Measurements from ENCODE around the gene UTP3. TPM values are rescaled to one million over a fixed set of nuclear protein-coding genes. Genes with fewer than 3 reads are reported as not detected.

UTP3 gene
- total and polyA plus RNA-seq, 9 of the 15 experiments (the other 6 are each of a cell fraction or from before 2014, with no cell fraction given), result 11.9 to 69.3 (median 34.0) TPM

DNA sequence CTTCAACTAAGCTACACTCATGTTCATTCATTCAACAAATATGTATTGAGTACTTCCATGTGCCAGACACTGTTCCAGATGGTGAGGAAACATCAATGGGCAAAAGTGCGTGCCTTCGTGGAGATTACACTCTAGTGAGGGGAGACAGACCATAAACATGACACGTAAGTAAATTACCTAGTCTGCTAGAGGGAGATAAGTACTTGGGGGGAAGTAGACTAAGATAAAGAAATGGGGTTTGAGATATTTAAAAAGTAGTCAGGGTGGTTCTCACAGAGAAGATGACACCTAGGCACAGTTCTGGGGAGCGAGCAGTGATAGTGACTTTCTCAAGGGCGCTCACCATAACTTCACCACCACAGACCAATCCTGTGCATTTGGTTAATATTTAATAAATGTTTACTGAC, 33.7 kb upstream of the UTP3 start (continued):
- TF ChIP-seq, protein P1, sequence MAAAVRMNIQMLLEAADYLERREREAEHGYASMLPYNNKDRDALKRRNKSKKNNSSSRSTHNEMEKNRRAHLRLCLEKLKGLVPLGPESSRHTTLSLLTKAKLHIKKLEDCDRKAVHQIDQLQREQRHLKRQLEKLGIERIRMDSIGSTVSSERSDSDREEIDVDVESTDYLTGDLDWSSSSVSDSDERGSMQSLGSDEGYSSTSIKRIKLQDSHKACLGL (CRISPR knock-in tag; IDR thresholded peaks at IDR 0.05; ENCODE audit: borderline replicate concordance, poor library complexity, severe bottlenecking), result no peak
- TF ChIP-seq NFATC3 (IDR thresholded peaks at IDR 0.05) (no peak), PHF21A (IDR thresholded peaks at IDR 0.05; ENCODE audit: borderline replicate concordance, low read depth) (no peak), MBD2 (IDR thresholded peaks at IDR 0.05; ENCODE audit: borderline replicate concordance, low read depth) (0 out of 2 replicates have a peak, but pooled peaks have one; percentile 44), TRIM28 (IDR thresholded peaks at IDR 0.05) (peak; percentile 82; the same call in 1 of the 2 replicates), NELFE (IDR thresholded peaks at IDR 0.05; ENCODE audit: insufficient read depth, insufficient read length) (no peak), ZNF239 (CRISPR knock-in tag; IDR thresholded peaks at IDR 0.05) (no peak), JUNB (CRISPR knock-in tag; conservative IDR thresholded peaks at IDR 0.05) (no peak), SRSF3 (IDR thresholded peaks at IDR 0.05; ENCODE audit: insufficient read depth, low read length) (no peak), ZNF57 (CRISPR knock-in tag; IDR thresholded peaks at IDR 0.05) (no peak), KDM1A (IDR thresholded peaks at IDR 0.05) (peak; percentile 62 to 65; a peak in 3 of 4 replicates), ZNF766 (CRISPR knock-in tag; conservative IDR thresholded peaks at IDR 0.05) (no peak), NCOA1 (IDR thresholded peaks at IDR 0.05; ENCODE audit: low read depth) (0 out of 2 replicates have a peak, but pooled peaks have one; percentile 58)
- TF ChIP-seq, protein P2, sequence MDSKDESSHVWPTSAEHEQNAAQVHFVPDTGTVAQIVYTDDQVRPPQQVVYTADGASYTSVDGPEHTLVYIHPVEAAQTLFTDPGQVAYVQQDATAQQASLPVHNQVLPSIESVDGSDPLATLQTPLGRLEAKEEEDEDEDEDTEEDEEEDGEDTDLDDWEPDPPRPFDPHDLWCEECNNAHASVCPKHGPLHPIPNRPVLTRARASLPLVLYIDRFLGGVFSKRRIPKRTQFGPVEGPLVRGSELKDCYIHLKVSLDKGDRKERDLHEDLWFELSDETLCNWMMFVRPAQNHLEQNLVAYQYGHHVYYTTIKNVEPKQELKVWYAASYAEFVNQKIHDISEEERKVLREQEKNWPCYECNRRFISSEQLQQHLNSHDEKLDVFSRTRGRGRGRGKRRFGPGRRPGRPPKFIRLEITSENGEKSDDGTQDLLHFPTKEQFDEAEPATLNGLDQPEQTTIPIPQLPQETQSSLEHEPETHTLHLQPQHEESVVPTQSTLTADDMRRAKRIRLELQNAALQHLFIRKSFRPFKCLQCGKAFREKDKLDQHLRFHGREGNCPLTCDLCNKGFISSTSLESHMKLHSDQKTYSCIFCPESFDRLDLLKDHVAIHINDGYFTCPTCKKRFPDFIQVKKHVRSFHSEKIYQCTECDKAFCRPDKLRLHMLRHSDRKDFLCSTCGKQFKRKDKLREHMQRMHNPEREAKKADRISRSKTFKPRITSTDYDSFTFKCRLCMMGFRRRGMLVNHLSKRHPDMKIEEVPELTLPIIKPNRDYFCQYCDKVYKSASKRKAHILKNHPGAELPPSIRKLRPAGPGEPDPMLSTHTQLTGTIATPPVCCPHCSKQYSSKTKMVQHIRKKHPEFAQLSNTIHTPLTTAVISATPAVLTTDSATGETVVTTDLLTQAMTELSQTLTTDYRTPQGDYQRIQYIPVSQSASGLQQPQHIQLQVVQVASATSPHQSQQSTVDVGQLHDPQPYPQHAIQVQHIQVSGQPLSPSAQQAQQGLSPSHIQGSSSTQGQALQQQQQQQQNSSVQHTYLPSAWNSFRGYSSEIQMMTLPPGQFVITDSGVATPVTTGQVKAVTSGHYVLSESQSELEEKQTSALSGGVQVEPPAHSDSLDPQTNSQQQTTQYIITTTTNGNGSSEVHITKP (IDR thresholded peaks at IDR 0.05; ENCODE audit: partially characterized antibody), result no peak
- TF ChIP-seq, protein P3, sequence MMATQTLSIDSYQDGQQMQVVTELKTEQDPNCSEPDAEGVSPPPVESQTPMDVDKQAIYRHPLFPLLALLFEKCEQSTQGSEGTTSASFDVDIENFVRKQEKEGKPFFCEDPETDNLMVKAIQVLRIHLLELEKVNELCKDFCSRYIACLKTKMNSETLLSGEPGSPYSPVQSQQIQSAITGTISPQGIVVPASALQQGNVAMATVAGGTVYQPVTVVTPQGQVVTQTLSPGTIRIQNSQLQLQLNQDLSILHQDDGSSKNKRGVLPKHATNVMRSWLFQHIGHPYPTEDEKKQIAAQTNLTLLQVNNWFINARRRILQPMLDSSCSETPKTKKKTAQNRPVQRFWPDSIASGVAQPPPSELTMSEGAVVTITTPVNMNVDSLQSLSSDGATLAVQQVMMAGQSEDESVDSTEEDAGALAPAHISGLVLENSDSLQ (IDR thresholded peaks at IDR 0.05), result peak; percentile 43
- TF ChIP-seq, protein P4, sequence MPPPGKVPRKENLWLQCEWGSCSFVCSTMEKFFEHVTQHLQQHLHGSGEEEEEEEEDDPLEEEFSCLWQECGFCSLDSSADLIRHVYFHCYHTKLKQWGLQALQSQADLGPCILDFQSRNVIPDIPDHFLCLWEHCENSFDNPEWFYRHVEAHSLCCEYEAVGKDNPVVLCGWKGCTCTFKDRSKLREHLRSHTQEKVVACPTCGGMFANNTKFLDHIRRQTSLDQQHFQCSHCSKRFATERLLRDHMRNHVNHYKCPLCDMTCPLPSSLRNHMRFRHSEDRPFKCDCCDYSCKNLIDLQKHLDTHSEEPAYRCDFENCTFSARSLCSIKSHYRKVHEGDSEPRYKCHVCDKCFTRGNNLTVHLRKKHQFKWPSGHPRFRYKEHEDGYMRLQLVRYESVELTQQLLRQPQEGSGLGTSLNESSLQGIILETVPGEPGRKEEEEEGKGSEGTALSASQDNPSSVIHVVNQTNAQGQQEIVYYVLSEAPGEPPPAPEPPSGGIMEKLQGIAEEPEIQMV (tag; conservative IDR thresholded peaks at IDR 0.05; ENCODE audit: low read depth), result no peak

Measured in K562 (cell line).